RCC 7860 (cell line): Measurements from ENCODE around the gene FOXJ3.

Source experiments
- DNase-seq: peaks from one replicate; pipeline ENCODE4 v3.0.0-alpha.2; 2015; ENCODE audit warnings: low spot score
- FAIRE-seq: peaks from 2 replicates; lab custom pipeline; 2012; peaks lifted over from hg19 to GRCh38; lab: Jason Lieb, UNC

FOXJ3 gene

GRCh38 chr1:42335050-42335808 lies at the start of gene FOXJ3:
FOXJ3 (minus strand) TSS chr1:42335235; CDS start chr1:42311093, 24,142 bp downstream.
- no peak for FAIRE-seq
- peak; percentile 74 for DNase-seq

DNA sequence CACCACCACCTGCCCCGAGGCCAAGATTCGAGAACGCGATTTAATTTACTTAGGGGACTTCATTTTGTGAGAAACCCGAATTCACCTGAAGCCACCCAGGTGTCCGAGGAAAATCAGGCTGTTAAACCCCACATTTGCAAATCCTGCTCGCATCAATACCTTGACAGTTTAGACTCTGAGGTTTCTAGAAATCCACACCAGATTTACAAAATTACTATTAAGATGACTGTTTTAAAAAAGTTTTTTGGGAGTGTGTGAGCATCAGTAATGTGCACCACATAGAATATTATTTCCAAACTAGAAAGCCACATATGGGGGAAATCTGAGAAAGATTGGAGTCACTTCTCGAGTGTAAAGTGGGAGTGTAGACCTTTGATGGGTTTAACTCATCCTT lies 46.2 kb upstream of the FOXJ3 start:
- DNase-seq: no peak
- FAIRE-seq: no peak

GRCh38 chr1:42380586-42381279 lies 45.7 kb upstream of the FOXJ3 start, which contains the start of gene RIMKLA:
RIMKLA (plus strand) TSS chr1:42380792; CDS start chr1:42380935, 143 bp downstream.
- FAIRE-seq (no peak), DNase-seq (no peak)

GRCh38 chr1:42379794-42380585 lies 45.0 kb upstream of the FOXJ3 start:
- FAIRE-seq (no peak), DNase-seq (no peak)

GRCh38 chr1:42372796-42373195 lies 37.8 kb upstream of the FOXJ3 start:
- DNase-seq (no peak), FAIRE-seq (no peak)

DNA sequence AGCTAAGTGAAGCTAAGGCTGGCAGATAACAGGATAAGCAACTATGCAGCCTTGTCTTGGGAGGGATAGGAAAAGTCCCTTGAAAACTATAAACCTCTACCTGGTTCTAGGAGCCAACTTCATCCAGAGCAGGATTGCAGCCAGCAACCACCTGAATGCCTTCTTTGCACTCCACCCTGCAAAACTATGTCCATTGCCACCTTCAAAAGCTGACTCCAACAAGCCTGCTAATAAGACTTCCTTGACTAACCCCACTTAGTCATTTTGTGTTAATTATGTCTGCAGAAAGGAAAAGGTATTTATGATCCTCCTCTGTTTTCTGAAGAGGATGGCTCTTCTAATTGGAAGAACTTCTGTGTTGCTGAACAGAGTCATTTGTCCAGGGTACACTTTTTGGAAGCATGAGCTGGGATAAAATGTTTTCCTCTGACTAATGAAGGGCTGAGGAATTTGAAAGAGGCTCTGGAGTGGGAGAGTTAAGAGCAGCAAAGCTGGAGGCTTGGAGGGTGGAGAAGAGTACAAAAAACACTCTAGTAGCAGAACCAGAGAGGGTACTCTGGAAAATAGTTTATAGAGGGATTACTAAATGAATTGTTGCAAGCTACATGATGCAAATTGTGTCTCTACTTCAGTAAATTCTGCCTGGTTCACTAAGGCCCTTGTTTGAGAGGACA lies 36.0 kb upstream of the FOXJ3 start:
- DNase-seq (no peak), FAIRE-seq (no peak)

DNA sequence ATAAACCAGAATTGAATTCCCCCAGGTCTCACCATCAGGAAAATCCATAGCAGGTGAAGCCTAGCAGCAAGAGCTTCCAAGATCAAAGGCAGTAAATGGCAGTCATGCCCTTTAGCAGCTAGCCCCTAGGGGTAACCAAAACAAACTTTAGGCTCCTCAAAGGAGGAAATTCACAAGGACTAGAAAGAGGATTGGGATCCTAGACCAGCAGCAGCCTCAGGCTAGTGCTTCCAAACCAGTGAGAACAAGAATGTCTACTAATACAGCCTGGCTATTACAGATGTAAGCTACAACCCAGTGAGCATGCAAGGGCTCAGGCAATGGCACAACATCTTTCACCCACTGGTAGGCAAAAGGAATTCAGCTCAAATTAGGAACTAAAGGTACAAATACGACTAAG lies 34.4 kb upstream of the FOXJ3 start:
- DNase-seq: no peak
- FAIRE-seq: no peak

GRCh38 chr1:42368096-42368795 lies 33.2 kb upstream of the FOXJ3 start:
- peak; percentile 93 for FAIRE-seq
- peak; percentile 59 for DNase-seq

GRCh38 chr1:42365118-42365517 lies 30.1 kb upstream of the FOXJ3 start:
- DNase-seq (no peak), FAIRE-seq (no peak)

DNA sequence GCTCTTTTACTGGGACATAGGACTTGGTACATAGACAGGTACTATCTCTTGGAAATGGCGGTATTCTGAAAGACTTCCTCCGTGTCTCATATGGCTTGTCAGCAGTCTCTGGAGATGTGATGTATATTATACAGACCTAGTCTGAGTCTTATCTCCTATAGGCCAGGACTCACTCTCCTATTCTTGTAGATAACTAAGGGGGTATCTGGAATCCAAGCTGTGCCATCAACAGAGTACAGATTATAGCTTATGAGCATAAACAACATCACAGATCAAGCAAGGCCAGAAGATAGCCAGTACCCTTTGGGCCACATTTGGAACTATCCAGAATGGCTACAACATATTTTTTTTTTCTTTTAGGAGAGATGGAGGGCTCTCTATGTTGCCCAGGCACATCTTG lies 29.5 kb upstream of the FOXJ3 start:
- FAIRE-seq (no peak), DNase-seq (no peak)

GRCh38 chr1:42364089-42364488 lies 29.1 kb upstream of the FOXJ3 start:
- DNase-seq: no peak
- no peak for FAIRE-seq

- DNase-seq (no peak), FAIRE-seq (no peak)
These were observed 24.4 kb upstream of the FOXJ3 start for GRCh38 chr1:42359466-42359865.

GRCh38 chr1:42358791-42359190 lies 23.8 kb upstream of the FOXJ3 start:
- DNase-seq (no peak), FAIRE-seq (no peak)

DNA sequence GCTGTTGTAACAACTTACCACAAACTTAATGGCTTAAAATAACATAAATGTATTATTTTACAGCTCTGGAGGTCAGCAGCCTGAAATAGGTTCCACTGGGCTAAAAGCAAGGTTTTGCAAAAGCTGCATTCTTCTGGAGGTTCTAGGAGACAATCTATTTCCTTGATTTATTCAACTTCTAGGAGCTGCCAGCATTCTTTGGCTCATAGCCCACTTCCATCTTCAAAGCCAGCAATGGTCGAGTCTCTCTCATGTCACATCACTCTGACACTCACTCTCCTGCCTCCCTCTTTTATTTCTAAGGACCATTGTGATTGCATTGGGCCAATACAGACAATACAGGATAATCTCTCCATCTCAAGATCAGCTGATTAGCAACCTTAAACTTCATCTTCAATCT lies 15.1 kb upstream of the FOXJ3 start:
- FAIRE-seq (no peak), DNase-seq (no peak)

- DNase-seq (no peak), FAIRE-seq (no peak)
These were observed 13.5 kb upstream of the FOXJ3 start for GRCh38 chr1:42348498-42348897.

DNA sequence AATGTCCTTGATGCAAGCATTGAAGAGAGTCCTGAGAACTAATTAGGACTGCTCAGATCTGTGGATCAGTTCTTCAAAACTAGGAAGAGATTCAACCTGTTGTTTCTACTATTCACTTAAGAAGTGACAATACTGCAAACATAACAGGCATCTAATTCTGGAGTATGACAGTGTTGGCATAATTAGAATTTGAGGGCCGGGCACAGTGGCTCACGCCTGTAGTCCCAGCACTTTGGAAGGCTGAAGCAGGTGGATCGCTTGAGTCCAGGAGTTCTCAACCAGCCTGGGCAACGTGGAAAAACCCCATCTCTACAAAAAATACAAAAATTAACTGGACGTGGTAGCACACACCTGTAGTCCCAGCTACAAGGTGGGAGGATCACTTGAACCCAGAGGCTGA lies 8.0 kb upstream of the FOXJ3 start:
- DNase-seq (no peak), FAIRE-seq (no peak)

GRCh38 chr1:42340901-42341300 lies 5.9 kb upstream of the FOXJ3 start:
- DNase-seq (no peak), FAIRE-seq (no peak)

DNA sequence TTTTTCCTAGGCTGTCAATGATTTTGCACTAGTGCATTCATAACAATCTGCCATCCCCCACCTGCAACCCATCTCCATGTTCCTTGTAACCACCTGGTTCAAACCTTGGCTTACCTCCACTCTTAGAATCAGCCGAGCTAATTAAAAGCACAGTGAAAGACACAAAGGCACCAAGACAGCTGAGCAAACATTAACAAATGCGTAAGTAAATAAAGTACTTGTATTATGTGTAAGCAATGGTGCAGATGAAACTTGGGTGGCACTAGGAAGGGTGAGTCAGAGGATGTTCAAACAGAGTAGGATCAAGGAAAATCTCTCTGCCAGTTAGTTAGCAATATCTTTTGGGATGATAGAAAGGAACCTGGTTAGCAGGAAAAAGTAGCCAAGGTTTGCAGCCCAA lies 5.1 kb upstream of the FOXJ3 start:
- peak; percentile 26 for DNase-seq

GRCh38 chr1:42336978-42337377 lies 1.9 kb upstream of the FOXJ3 start:
- FAIRE-seq (no peak), DNase-seq (no peak)

More for the DNA sequence above, 5.1 kb upstream of the FOXJ3 start:
- peak; percentile 49 for FAIRE-seq

DNA sequence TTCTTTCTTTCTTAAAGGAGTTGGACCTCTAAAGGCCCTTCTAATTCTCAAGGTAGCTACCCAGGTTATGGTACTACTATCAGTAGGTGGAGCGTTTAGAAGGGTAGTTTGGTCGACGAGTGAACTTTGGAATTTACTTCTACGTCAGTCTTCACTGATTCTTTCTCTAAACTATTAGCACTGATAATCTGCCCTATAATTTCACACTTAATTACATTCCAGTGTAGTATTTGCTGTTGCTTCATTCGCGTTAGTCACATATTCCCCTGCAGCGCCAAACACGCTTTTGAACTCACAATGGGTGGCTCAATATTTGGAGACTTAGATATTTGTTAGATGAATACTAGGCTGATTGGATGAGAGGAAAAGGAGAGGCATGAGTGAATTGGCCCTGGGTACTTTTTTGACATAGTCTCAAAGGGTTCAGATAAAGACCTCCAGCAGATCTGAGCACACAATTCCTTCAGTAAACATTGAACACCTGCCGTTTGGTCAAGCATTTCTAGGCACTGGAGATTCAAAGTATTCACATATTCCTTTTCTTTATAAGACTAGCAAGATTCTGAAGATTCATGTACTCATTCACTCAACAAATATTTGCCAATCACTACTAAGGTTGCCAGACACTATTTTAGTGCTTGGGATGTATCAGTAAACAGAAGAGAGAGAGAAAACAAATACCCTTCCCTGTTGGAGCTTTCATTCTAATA lies 929 bp upstream of the FOXJ3 start:
- DNase-seq (no peak), FAIRE-seq (no peak)
